ENCODE results near the gene YJU2.
"Not testable (repeated sequence)": the region's sequence is repeated elsewhere in the genome, so short reads cannot be mapped to it uniquely, and the experiment has no call there.

Gene YJU2

GRCh38 chr19:4228765-4229178 lies 18.1 kb upstream of the YJU2 start:
- no peak for DNase-seq (ENCODE audit: low read depth in 3 of 3)

- peak in 1 of 3 experiments; percentile 25 for DNase-seq (ENCODE audit: low read depth in 3 of 3)
These were observed 17.5 kb upstream of the YJU2 start, which contains the start of gene EBI3 for GRCh38 chr19:4229179-4229931. Gene EBI3 (plus strand): TSS chr19:4229523. CDS start chr19:4229551, 28 bp downstream.

GRCh38 chr19:4230237-4230636 lies 16.6 kb upstream of the YJU2 start:
- not testable (repeated sequence) for DNase-seq (ENCODE audit: low read depth in 3 of 3)

- DNase-seq (ENCODE audit: low read depth in 3 of 3): not testable (repeated sequence)
These were observed 15.4 kb upstream of the YJU2 start for GRCh38 chr19:4231521-4231920.

- DNase-seq (ENCODE audit: low read depth in 3 of 3): not testable (repeated sequence)
These were observed 14.7 kb upstream of the YJU2 start for GRCh38 chr19:4232139-4232538.

GRCh38 chr19:4232614-4233281 lies 14.1 kb upstream of the YJU2 start:
- DNase-seq (ENCODE audit: low read depth in 3 of 3): no peak

- DNase-seq (ENCODE audit: low read depth in 3 of 3): peak; percentile 26 to 56 (median 51)
These were observed 13.5 kb upstream of the YJU2 start for GRCh38 chr19:4233282-4233853.

GRCh38 chr19:4234142-4234861 lies 12.6 kb upstream of the YJU2 start:
- no peak for DNase-seq (ENCODE audit: low read depth in 3 of 3)

GRCh38 chr19:4234862-4235201 lies 12.0 kb upstream of the YJU2 start:
- DNase-seq (ENCODE audit: low read depth in 3 of 3): no peak

GRCh38 chr19:4237510-4237909 lies 9.4 kb upstream of the YJU2 start:
- DNase-seq (ENCODE audit: low read depth in 3 of 3): not testable (repeated sequence)

- no peak for DNase-seq (ENCODE audit: low read depth in 3 of 3)
These were observed 8.0 kb upstream of the YJU2 start for GRCh38 chr19:4238831-4239230.

GRCh38 chr19:4241824-4242430 lies 5.0 kb upstream of the YJU2 start:
- no peak for DNase-seq (ENCODE audit: low read depth in 3 of 3)

GRCh38 chr19:4245938-4246337 lies 942 bp upstream of the YJU2 start:
- not testable (repeated sequence) for DNase-seq (ENCODE audit: low read depth in 3 of 3)

GRCh38 chr19:4256563-4256962 lies 9.7 kb downstream of the YJU2 start:
- no peak for DNase-seq (ENCODE audit: low read depth in 3 of 3)

- no peak for DNase-seq (ENCODE audit: low read depth in 3 of 3)
These were observed 10.1 kb downstream of the YJU2 start for GRCh38 chr19:4257025-4257424.

- DNase-seq (ENCODE audit: low read depth in 3 of 3): no peak
These were observed 11.3 kb downstream of the YJU2 start for GRCh38 chr19:4258181-4258580.

GRCh38 chr19:4260613-4261191 lies 13.8 kb downstream of the YJU2 start:
- no peak for DNase-seq (ENCODE audit: low read depth in 3 of 3)

- no peak for DNase-seq (ENCODE audit: low read depth in 3 of 3)
These were observed 17.9 kb downstream of the YJU2 start for GRCh38 chr19:4264812-4265211.

GRCh38 chr19:4266253-4267000 lies 19.5 kb downstream of the YJU2 start:
- DNase-seq (ENCODE audit: low read depth in 3 of 3): no peak

- DNase-seq (ENCODE audit: low read depth in 3 of 3): peak; percentile 26 to 42 (median 32)
These were observed 20.4 kb downstream of the YJU2 start for GRCh38 chr19:4267101-4267900.

Measured in stimulated activated CD4-positive, alpha-beta T cell treated with anti-CD3 and anti-CD28 coated beads, TNF-alpha, amount 100 ng/mL, for 4 hours (primary cell).